Lung (tissue), 12 donors: ENCODE measurements around the gene EIF3L. TPM values are rescaled to one million over a fixed set of nuclear protein-coding genes. Genes with fewer than 3 reads are reported as not detected.
A peak's percentile ranks its signal among the peaks of the same experiment; 100 is the strongest.

Source experiments
- ATAC-seq: fragments of 200-7000 bp; cut with Tn5 transposase; one replicate; pipeline ENCODE4 v1.9.1; 2020; ENCODE audit warnings: moderate number of reproducible peaks; ENCODE audit not compliant: insufficient read depth, low FRiP score
- DNase-seq, 3 donors: peaks; one replicate each; pipeline ENCODE4 v3.0.0-alpha.2; 2013 to 2017
- H3K27ac ChIP-seq, 2 donors: one replicate each; pipeline ENCODE4 v1.5.1; 2013; ENCODE audit warnings: mild to moderate bottlenecking in 2 of 2, moderate library complexity in 2 of 2, control low read depth in 1 of 2, inconsistent platforms in 1 of 2, low read depth in 1 of 2, low read length in 1 of 2
- H3K27me3 ChIP-seq, 3 donors: one replicate each; pipeline ENCODE4 v1.5.1; 2013; ENCODE audit warnings: low read length in 2 of 3; ENCODE audit not compliant: control insufficient read depth in 3 of 3, insufficient read depth in 3 of 3
- H3K36me3 ChIP-seq, 4 donors: one replicate each; pipeline ENCODE4 v1.5.1; 2013; ENCODE audit warnings: low read length in 4 of 4, mild to moderate bottlenecking in 1 of 4, moderate library complexity in 1 of 4; ENCODE audit not compliant: control insufficient read depth in 4 of 4, insufficient read depth in 4 of 4
- H3K4me1 ChIP-seq, 5 donors: one replicate each; pipeline ENCODE4 v1.5.1; 2013; ENCODE audit warnings: low read length in 5 of 5, mild to moderate bottlenecking in 2 of 5, moderate library complexity in 1 of 5; ENCODE audit not compliant: control insufficient read depth in 5 of 5, insufficient read depth in 5 of 5
- H3K4me3 ChIP-seq: one replicate; pipeline ENCODE4 v1.5.1; 2013; ENCODE audit warnings: mild to moderate bottlenecking, control low read depth, moderate library complexity
- H3K9ac ChIP-seq, 2 donors: one replicate each; pipeline ENCODE4 v1.5.1; 2013; ENCODE audit warnings: low read length in 2 of 2, control low read depth in 1 of 2; ENCODE audit not compliant: insufficient read depth in 1 of 2
- H3K9me3 ChIP-seq, 4 donors: one replicate each; pipeline ENCODE4 v1.5.1; 2013; ENCODE audit warnings: low read length in 3 of 4, mild to moderate bottlenecking in 1 of 4, moderate library complexity in 1 of 4; ENCODE audit not compliant: control insufficient read depth in 4 of 4, insufficient read depth in 3 of 4
- whole genome bisulfite sequencing, 2 donors: extraction: QIAGEN DNeasy Blood & Tissue Kit; methylation state at CpG; one replicate each; pipeline ENCODE4 v1.1.7; 2013; 5-methylcytosine and 5-hydroxymethylcytosine counted together
- polyA plus RNA-seq, 2 donors: library from polyadenylated mRNA; stranded (reverse); fragments of 200-250 nt; gene quantifications; one replicate each; pipeline ENCODE4 v1.2.1, GENCODE V29; 2013
- total RNA-seq, 2 donors: library from RNA; depleted of rRNA in 1 of 2; stranded (reverse); fragments of >200 nt in 1 of 2; gene quantifications; one replicate each; pipeline ENCODE4 v1.2.1, GENCODE V29; 2014 to 2021
- TF ChIP-seq, protein P1 (sequence below): IDR thresholded peaks from 2 replicates; pipeline ENCODE4 v1.5.1; 2012; ENCODE audit warnings: mild to moderate bottlenecking; ENCODE audit errors: control extremely low read depth, extremely low read depth
- donor health status: control.
- donor health status: control.
- donor health status: Bipolar disorder and iron deficiency.
- donor health status: healthy.
- donor health status: DM: yes; HTN: yes; CAD: no.

Gene EIF3L
- total and polyA plus RNA-seq, 4 donors, result 175 to 420 (median 252) TPM

DNA sequence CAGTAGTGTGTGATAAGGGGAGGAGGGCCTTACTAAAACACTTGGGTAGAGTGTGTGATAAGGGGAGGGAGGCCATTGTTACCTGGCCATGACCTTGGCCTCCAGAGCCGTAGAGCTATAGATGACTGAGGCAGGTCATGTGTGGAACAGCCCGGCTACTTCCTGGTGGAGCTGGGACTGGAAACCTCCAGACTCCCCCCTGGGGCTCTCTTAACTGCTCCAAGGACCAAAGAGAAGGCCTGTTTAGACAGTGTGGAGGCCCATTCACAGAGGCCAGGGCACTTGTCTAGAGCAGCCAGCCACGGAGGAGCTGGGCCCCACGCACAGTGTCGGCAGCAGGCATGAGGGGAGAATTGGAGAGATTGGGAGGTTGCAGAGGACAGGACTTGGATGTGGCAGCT is 44.4 kb downstream of the EIF3L start:
- TF ChIP-seq, protein P1, sequence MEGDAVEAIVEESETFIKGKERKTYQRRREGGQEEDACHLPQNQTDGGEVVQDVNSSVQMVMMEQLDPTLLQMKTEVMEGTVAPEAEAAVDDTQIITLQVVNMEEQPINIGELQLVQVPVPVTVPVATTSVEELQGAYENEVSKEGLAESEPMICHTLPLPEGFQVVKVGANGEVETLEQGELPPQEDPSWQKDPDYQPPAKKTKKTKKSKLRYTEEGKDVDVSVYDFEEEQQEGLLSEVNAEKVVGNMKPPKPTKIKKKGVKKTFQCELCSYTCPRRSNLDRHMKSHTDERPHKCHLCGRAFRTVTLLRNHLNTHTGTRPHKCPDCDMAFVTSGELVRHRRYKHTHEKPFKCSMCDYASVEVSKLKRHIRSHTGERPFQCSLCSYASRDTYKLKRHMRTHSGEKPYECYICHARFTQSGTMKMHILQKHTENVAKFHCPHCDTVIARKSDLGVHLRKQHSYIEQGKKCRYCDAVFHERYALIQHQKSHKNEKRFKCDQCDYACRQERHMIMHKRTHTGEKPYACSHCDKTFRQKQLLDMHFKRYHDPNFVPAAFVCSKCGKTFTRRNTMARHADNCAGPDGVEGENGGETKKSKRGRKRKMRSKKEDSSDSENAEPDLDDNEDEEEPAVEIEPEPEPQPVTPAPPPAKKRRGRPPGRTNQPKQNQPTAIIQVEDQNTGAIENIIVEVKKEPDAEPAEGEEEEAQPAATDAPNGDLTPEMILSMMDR, result no peak
- Histone ChIP-seq H3K27ac (peak overlapping the region in 1 of 2 donors; percentile 71), H3K4me1 (peaks cover 0 to 27% (median 20%) of the 10 kb centered on the region in 5 donors), H3K4me3 (no peak overlapping the region), H3K9ac (no peak overlapping the region), H3K9me3 (peaks cover 0 to 1% (median 0%) of the 10 kb centered on the region in 4 donors), H3K36me3 (peaks cover 7 to 16% (median 14%) of the 10 kb centered on the region in 4 donors), H3K27me3 (no peaks in the 10 kb centered on the region)
- DNase-seq (peak in 1 of 3 donors; percentile 29), ATAC-seq (peak; percentile 15)
- WGBS, 2 donors, result 66 to 88% methylated on average over 5 of the region's 5 CpGs

DNA sequence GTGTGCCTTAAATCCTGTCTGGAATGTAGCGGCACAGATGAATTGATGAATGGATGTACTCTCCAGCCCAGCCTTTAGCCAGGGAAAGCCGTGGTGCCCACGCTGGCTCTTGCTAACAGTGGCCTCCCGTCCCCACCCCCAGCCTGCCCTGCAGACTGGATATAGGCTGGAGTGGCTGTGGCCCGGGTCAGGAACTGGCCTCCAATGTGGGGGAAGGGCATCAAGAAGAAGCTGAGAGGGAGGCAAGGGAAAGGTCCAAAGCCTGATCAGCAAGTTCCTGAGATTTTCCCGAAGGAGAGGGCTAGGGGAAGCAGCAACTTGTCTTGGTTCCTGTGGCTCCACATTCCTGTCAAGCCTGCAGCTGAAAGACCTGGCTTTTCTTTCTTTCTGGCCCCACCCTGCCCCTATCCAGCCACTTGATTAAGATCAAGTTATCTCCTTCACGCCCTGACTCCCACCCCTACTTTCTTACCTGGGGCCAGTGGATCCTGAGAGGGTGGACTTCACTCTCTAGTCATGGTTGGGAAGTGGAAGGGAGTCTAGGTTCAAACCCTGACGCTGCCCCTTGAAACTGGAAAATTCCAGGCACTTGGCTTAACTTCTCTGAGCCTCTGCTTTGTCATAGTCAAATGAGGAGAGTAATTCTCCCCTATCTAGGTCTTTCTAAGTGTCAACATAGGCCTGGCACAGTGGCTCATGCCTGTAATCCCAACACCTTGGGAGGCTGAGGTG is 45.9 kb downstream of the EIF3L start:
- peaks cover 0 to 4% (median 2%) of the 10 kb centered on the region in 4 donors for H3K36me3 ChIP-seq
- no peaks in the 10 kb centered on the region for H3K27me3 ChIP-seq
- peaks cover 0 to 1% (median 0%) of the 10 kb centered on the region in 4 donors for H3K9me3 ChIP-seq
- TF ChIP-seq, protein P1, result no peak
- H3K4me1 ChIP-seq, result peaks cover 0 to 31% (median 20%) of the 10 kb centered on the region in 5 donors
- ATAC-seq (no peak), DNase-seq (peak; percentile 50 to 73 (median 56))
- no peak overlapping the region for H3K9ac ChIP-seq
- no peak overlapping the region for H3K4me3 ChIP-seq
- peak overlapping the region in 1 of 2 donors; percentile 55 for H3K27ac ChIP-seq
- 54 to 69% methylated on average over 8 of the region's 8 CpGs for WGBS, 2 donors

DNA sequence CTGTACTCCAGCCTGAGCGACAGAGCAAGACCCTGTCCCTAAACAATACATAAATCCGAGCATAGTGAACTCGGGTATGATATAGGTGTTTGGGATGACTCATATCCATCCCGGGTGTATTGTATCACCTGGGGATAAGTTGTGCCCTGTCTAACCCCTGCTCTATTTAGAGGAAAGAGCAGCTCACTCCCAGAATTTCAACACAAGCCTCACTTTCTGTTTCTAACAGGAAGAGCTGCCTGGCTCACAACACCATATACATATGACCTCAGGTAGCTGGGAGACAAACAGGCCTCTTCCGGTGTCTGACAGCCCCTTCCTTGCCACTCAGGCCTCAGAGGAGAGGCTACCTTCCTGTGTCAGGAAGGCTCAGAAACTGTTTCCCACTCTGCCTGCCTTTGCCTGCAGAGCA is 47.0 kb downstream of the EIF3L start:
- TF ChIP-seq, protein P1, result no peak
- peak in 2 of 3 donors; percentile 44 to 62 for DNase-seq
- no peak overlapping the region for H3K4me3 ChIP-seq
- H3K9ac ChIP-seq, result peak overlapping the region in 1 of 2 donors; percentile 53
- peaks cover 0 to 1% (median 0%) of the 10 kb centered on the region in 4 donors for H3K9me3 ChIP-seq
- no peak for ATAC-seq
- 24 to 33% methylated on average over 5 of the region's 5 CpGs for whole genome bisulfite sequencing, 2 donors
- peak overlapping the region; percentile 64 to 74 for H3K27ac ChIP-seq
- H3K36me3 ChIP-seq, result peaks cover 0 to 4% (median 0%) of the 10 kb centered on the region in 4 donors
- H3K27me3 ChIP-seq, result no peaks in the 10 kb centered on the region
- peaks cover 0 to 31% (median 20%) of the 10 kb centered on the region in 5 donors for H3K4me1 ChIP-seq
